ENCODE data around the gene WHAMM. TPM values are rescaled to one million over a fixed set of nuclear protein-coding genes. Genes with fewer than 3 reads are reported as not detected.

WHAMM gene
- polyA plus RNA-seq, 1 donor from 2014 or later: 3.4 TPM

DNA sequence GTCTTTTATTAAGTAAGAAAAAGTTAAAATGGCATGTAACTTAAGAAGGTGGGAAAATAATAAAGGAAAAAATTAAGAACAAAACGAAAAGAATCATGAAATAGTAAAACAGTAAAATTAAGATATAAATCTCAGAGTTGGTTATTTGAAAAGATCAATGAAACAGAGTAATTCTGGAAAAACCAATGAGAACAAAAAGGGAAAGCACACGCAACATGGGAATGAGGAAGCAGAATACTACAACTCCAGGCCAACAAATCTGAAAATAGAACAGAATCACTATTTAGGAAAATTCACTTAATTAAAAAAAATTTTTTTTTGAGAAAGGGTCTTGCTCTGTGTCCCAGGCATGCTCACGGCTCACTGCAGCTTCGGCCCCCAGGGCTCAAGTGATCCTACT lies 30.7 kb downstream of the WHAMM start:
- Mint-ChIP-seq H3K36me3 (peaks cover 11% of the 10 kb centered on the region), H3K4me1 (peaks cover 9 to 19% (median 13%) of the 10 kb centered on the region in 3 donors), H3K4me3 (no peak overlapping the region)

DNA sequence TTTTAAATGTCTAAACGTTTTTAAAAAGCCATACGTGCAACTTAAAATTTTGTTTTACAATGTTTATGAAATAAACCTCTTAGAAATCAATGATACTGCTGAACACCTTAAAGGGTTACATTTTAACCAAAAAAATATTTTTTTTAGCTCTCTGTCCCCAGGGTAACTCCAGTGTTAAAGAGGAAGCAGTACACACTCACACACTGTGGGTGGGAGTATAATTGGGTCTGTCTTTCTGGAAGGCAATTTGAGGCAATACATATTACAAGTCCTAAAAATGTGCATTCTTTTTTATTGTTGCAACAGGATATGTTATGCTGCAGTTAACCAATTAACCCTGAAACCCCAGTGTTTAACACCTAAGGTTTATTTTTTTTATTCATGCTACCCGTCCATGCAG lies 34.1 kb downstream of the WHAMM start:
- Mint-ChIP-seq H3K4me1 (peaks cover 12 to 19% (median 14%) of the 10 kb centered on the region in 3 donors), H3K27me3 (no peaks in the 10 kb centered on the region), H3K4me3 (peak overlapping the region in 1 of 4 donors; percentile 37), H3K9me3 (no peaks in the 10 kb centered on the region), H3K27ac (peak overlapping the region in 1 of 3 donors; percentile 86), H3K36me3 (peaks cover 4% of the 10 kb centered on the region)

More for the DNA sequence above, 30.7 kb downstream of the WHAMM start:
- Mint-ChIP-seq H3K27me3 (no peaks in the 10 kb centered on the region), H3K9me3 (peaks cover 0 to 3% (median 0%) of the 10 kb centered on the region in 3 donors), H3K27ac (no peak overlapping the region)

DNA sequence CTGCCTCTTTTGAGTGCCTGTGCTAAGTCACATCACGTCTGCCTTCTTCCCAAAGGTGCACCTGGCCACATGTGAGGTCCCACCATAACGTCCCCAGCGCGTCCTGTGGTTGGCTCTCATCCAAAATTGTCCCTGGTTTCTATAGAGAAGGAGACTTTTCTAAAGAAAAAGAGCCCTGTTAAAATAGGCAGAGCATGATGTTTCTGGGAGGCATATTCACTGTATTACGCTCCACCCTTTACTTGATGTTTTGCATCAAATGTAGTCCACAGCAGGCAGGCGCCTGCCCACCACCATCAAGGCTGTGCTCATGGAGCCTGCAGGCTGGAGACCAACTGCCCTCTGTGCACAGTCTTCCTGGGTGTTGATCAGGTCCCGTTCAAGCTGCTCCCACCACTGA lies 36.3 kb downstream of the WHAMM start:
- Mint-ChIP-seq H3K27me3 (no peaks in the 10 kb centered on the region), H3K4me1 (peaks cover 19 to 22% (median 20%) of the 10 kb centered on the region in 3 donors), H3K36me3 (no peaks in the 10 kb centered on the region), H3K9me3 (no peaks in the 10 kb centered on the region), H3K27ac (peak overlapping the region in 1 of 3 donors; percentile 57), H3K4me3 (peak overlapping the region in 1 of 4 donors; percentile 72)

DNA sequence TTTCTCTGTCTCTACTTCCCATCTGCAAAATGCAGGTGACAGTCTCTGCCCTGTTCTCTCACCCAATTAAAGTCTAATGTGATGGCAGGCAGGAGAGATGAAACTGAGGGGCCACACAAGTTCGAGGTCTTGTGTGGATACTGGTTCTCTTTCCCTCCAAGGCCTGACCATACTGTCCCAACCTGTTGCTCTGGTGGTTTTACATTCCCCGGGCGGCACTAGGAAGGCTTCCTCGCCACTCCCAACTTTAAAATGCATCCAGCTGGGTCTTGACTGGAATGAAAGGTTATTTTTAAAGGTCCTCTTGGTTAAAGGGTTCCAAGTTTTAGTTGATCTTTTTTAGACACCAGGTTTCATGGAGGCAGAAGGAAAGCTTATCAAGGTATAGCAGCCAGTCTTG lies 37.2 kb downstream of the WHAMM start:
- Mint-ChIP-seq H3K4me1 (peaks cover 18 to 22% (median 19%) of the 10 kb centered on the region in 3 donors), H3K9me3 (no peaks in the 10 kb centered on the region), H3K27ac (peak overlapping the region in 1 of 3 donors; percentile 14), H3K4me3 (no peak overlapping the region), H3K27me3 (no peaks in the 10 kb centered on the region), H3K36me3 (no peaks in the 10 kb centered on the region)

DNA sequence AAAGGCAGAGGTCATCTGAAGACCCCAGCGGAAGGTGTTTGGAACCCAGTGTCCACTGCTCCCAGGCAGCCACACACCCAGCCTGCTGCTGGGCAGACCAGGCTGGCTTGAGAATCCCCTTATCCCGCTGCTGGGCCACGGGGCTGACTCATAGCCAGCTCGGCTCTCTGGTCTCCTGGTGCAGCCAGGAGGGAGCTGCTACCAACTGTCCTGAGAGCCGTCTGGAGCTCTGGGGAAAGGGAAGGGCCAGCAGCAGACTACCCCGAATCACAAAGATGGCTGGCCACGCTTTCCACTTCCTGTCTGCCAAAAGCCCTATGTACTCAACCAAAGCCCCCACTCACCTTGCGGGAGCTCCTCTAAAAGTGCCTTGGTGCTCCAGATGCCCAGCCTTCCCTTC lies 38.3 kb downstream of the WHAMM start:
- Mint-ChIP-seq H3K27me3 (no peaks in the 10 kb centered on the region), H3K4me3 (no peak overlapping the region), H3K4me1 (peaks cover 16 to 19% (median 17%) of the 10 kb centered on the region in 3 donors), H3K9me3 (no peaks in the 10 kb centered on the region), H3K27ac (no peak overlapping the region), H3K36me3 (no peaks in the 10 kb centered on the region)

DNA sequence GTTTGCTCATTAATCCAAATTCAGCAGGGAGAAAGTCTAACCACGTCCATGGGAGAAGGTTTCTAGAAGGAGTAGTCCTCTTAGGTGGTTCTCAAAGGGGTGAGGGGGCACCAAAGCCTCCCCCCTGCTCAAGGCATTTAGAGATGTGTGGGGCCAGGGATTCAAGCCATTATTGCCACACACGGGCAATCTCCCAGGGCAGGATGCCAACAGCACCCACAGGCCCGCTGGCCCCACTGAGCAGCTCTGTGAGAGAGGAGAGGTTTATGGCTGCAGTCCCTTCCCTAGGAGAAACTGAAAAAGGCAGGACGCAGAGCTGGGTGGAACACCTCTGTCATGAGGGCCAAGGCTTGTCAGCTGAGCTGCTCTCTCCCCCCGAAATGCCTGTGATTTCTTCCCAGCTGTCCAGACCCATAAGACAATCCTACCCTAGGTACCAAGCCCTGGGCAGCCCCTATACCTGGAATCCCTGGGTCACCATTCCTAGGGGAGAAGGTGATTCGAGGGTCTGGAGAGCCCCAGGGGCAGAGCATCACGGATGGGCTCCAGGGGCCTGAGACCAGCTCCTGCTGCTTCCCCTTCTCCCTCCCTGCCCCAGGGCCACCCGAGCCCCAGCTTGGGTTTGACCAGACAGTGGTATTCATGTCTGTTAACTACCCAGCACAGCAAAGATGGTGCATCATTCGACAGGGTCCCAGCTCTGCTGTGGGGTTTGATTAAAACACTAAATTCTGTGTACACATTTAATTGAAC lies 39.0 kb downstream of the WHAMM start:
- Mint-ChIP-seq H3K36me3 (no peaks in the 10 kb centered on the region), H3K27ac (no peak overlapping the region), H3K4me1 (peaks cover 16 to 18% (median 17%) of the 10 kb centered on the region in 3 donors), H3K27me3 (no peaks in the 10 kb centered on the region), H3K4me3 (no peak overlapping the region), H3K9me3 (no peaks in the 10 kb centered on the region)

DNA sequence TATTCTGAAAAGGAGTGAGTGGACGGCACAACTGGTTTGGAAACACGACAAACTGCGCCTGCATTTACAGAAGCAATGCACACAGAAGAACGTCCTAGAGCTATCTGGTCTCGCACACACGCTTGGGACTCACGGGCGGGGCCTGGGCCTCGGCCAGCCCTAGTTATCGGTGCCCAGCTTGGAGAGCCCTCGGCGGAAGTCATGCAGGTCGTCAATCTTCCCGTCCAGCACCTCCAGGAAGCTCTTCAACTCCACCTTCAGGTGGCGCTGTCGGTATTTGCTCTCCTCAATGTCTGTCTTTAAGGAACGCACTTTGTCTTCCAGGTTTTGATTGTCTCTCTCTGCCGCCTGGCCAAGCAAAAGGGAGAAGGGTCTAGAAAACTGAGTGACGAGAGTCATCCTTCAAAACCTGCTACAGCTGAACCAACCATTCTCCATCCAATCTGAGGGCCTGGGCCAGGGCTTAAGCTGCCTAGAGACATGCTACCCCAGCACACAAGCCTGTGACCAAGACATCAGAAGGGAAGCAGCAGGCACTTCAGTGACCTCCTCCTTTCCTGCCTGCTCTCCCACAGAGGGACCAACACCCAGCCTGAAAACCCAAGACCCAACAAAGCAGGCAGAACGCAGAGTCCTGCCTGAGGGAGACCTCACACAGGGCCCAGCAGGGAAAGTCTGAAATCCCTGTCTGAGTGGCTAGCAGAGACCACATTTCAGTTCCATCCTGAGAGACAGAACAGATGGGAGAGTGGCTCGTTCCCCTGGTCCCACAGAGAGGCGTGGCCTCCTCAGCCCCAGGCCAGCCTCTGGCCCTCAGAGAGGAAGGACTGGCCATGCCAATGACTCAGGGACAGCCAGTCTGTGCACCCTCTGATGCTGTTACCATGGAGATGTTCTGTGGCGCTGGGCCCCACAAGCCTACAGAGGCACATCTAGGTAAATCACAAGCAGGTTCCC lies 40.4 kb downstream of the WHAMM start:
- H3K4me3 Mint-ChIP-seq: no peak overlapping the region
- peak overlapping the region in 2 of 3 donors; percentile 11 to 49 for H3K27ac Mint-ChIP-seq
- no peaks in the 10 kb centered on the region for H3K9me3 Mint-ChIP-seq
- H3K36me3 Mint-ChIP-seq: no peaks in the 10 kb centered on the region
- H3K4me1 Mint-ChIP-seq: peaks cover 9 to 14% (median 9%) of the 10 kb centered on the region in 3 donors
- H3K27me3 Mint-ChIP-seq: no peaks in the 10 kb centered on the region

DNA sequence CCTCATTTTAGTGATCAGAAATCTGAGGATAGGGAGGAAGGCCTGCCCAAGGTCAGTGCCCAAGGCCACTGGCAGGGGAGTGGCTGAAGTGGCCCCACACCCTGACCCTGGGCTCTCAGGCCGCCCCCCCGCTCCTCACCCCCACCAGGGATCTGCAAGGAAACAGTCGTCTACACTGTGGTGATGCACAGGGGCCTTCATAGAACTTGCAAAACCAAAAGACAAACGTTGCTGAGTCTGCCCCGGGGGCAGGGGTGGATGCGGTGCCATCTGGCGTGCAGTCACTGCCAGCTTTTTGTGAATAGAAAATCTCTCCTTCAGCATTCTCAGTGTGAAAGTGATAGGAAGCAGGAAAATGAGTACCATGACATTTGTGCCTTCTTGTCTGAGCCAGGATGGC lies 41.3 kb downstream of the WHAMM start:
- H3K9me3 Mint-ChIP-seq: no peaks in the 10 kb centered on the region
- H3K4me3 Mint-ChIP-seq: no peak overlapping the region
- peaks cover 5 to 8% (median 6%) of the 10 kb centered on the region in 3 donors for H3K4me1 Mint-ChIP-seq
- H3K27ac Mint-ChIP-seq: no peak overlapping the region
- no peaks in the 10 kb centered on the region for H3K27me3 Mint-ChIP-seq
- no peaks in the 10 kb centered on the region for H3K36me3 Mint-ChIP-seq

DNA sequence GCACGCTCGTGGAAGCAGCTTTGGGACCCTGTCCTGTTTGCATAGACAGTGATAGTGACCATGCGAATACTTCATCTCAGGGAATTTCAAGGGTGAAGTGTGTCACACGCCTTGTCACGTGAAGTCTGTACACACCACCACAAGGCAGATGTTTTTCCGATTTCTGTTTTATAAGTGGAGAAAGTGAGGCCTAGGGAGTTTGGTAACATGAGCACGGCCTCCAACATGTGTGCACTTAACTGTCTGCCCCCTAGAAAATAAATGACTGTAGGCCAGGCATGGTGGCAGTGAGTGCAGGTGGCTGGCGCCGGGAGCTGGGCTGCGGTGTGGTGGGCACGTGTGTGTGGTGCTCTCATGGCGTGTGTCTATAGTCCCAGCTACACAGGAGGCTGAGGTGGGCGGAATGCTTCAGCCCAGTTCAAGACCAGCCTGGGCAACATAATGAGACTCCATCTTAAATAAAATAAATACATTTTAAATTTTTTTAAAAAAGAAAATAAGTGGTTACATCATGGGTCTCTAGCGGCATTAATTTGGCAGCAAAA lies 42.0 kb downstream of the WHAMM start:
- Mint-ChIP-seq H3K9me3 (no peaks in the 10 kb centered on the region), H3K4me1 (peaks cover 6 to 8% (median 7%) of the 10 kb centered on the region in 3 donors), H3K4me3 (no peak overlapping the region), H3K36me3 (no peaks in the 10 kb centered on the region), H3K27ac (no peak overlapping the region), H3K27me3 (no peaks in the 10 kb centered on the region)

DNA sequence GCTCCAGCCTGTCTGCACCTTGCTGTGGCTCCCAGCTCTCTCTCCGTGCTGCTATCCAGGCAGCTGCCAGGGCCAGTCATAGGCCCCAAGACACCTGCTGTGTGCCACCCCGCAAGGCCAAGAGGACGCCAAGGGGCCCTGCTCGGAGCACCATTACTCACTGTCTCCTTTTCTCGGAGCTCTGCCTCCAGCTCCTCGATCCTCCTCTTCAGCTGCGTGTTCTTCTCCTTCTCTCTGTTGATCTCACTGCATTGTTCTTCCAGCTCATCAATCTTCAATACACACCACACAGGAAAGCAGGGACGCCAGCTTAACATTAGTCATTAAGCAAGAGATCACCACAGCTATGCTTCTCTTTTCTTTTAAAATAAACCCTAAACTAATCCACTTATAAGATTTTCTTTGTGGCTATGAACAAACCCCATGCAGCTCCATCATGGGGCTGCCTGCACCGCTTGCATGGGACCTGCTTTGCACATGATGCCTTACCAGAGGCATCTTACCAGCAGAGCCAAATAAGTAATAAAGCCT lies 42.6 kb downstream of the WHAMM start:
- Mint-ChIP-seq H3K27ac (no peak overlapping the region), H3K9me3 (no peaks in the 10 kb centered on the region), H3K4me1 (peaks cover 6 to 8% (median 7%) of the 10 kb centered on the region in 3 donors), H3K27me3 (no peaks in the 10 kb centered on the region), H3K36me3 (no peaks in the 10 kb centered on the region), H3K4me3 (no peak overlapping the region)

DNA sequence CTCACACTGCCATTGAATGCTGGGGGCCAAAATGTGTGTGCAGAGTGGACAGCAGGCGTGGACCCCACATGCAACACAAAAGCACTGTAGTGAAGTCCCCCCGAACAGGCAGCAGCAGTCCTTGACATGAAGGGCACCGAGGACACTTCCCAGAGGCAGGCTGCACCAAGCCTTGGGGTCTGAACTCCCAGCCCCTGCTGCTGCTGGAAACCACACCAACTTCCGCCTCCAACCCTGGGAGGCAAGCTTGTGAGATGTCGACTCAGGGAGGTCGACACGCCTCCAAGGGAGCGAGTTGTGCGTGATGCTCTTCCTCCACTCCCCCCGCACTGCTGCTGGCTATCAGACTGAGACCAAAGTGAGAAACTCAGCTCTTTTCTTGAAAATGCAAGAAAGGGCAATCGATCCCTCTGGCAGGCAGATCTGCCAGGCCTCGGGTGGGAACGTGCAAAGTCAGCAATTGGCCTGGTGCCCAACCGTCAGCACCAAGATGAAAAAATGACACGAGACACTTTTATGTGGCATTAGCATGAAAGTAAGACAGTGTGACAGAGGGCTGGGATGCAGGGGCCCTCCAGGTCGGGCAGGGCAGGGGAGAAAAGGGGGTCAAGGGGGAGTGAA lies 43.6 kb downstream of the WHAMM start:
- H3K4me1 Mint-ChIP-seq: peaks cover 6 to 8% (median 7%) of the 10 kb centered on the region in 3 donors
- H3K36me3 Mint-ChIP-seq: no peaks in the 10 kb centered on the region
- no peaks in the 10 kb centered on the region for H3K9me3 Mint-ChIP-seq
- H3K27me3 Mint-ChIP-seq: no peaks in the 10 kb centered on the region
- no peak overlapping the region for H3K27ac Mint-ChIP-seq
- H3K4me3 Mint-ChIP-seq: no peak overlapping the region

DNA sequence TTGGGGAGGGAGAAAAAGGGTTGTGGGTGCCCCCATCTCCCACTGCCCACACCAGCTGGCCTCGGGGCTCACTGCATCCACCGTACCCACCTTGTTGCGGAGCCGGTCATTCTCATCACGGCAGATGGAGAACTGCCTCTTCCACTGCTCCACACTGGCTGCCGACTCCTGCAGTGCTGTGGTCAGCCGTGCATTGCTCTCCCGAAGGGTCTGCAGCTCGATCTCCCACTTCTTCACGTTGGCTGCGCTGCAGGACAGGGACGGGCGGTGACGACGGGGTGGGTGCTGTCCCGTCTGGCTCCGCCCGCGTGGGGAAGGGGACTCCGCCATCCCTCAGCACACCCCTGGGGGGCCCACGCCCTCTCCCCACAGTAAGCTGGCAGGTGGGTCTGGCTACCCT lies 45.1 kb downstream of the WHAMM start:
- Mint-ChIP-seq H3K4me3 (no peak overlapping the region), H3K9me3 (no peaks in the 10 kb centered on the region), H3K27ac (no peak overlapping the region), H3K36me3 (peaks cover 3% of the 10 kb centered on the region), H3K4me1 (peaks cover 3 to 6% (median 6%) of the 10 kb centered on the region in 3 donors), H3K27me3 (no peaks in the 10 kb centered on the region)

DNA sequence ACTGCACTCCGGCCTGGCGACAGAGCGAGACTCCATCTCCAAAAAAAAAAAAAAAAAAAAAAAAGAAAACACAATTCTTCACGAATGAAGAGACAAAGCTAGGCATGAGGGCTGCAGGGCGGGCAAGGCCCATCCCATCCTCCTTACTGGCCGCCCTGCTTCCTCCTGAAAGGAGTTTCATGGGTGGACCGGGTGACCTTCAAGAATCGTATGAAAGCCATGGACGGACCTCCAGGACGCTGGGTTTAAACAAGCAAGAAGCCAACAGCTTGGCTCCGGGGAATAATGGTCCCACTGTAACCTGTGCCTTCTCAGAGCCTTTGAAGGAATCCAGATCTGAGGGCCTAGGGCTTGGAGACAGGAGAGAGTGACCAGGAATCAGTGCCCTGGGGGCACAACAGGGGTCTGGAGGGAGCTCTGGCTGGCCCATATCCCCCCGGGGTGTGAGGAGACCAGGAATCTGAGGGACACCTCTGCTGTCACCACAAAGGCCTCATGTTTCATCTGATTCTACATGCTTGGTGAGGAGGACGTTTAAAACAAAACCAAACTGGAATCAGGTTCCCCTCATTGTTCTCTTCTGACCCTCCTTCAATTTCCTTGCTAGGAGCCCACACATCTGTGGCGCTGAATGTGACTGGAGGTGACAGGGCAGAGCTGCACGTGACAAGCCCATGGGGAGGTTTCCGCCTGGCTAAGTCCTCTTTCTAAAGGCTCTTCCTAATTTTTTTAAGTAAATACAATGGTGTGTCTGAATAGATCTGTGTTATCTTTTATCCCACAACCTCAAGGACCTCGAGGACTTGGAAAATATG lies 46.1 kb downstream of the WHAMM start:
- H3K4me1 Mint-ChIP-seq: peaks cover 0 to 4% (median 3%) of the 10 kb centered on the region in 3 donors
- no peaks in the 10 kb centered on the region for H3K9me3 Mint-ChIP-seq
- no peak overlapping the region for H3K27ac Mint-ChIP-seq
- peaks cover 3% of the 10 kb centered on the region for H3K36me3 Mint-ChIP-seq
- H3K27me3 Mint-ChIP-seq: no peaks in the 10 kb centered on the region
- H3K4me3 Mint-ChIP-seq: no peak overlapping the region
